HG03196 (cell line): ENCODE measurements around the gene SIPA1L2.

Experiments
- ATAC-seq: cut with Tn5 transposase; IDR thresholded peaks from one replicate; pipeline ENCODE4 v1.9.1; 2021; ENCODE audit not compliant: unreplicated experiment

Gene SIPA1L2

GRCh38 chr1:232644209-232644608, 14.3 kb upstream of the SIPA1L2 start:
- ATAC-seq, result no peak

- no peak for ATAC-seq
Measured at GRCh38 chr1:232643251-232643650, 13.3 kb upstream of the SIPA1L2 start.

GRCh38 chr1:232641507-232641906, 11.6 kb upstream of the SIPA1L2 start:
- no peak for ATAC-seq

GRCh38 chr1:232636799-232637198, 6.9 kb upstream of the SIPA1L2 start:
- no peak for ATAC-seq

GRCh38 chr1:232635778-232636356, 5.9 kb upstream of the SIPA1L2 start:
- no peak for ATAC-seq

- ATAC-seq, result no peak
Measured at GRCh38 chr1:232635279-232635678, 5.3 kb upstream of the SIPA1L2 start.

GRCh38 chr1:232634096-232634495, 4.2 kb upstream of the SIPA1L2 start:
- no peak for ATAC-seq

GRCh38 chr1:232630894-232631195, 912 bp upstream of the SIPA1L2 start:
- ATAC-seq, result no peak

- ATAC-seq, result peak; percentile 44
Measured at GRCh38 chr1:232629250-232630046, 485 bp downstream of the SIPA1L2 start.

- no peak for ATAC-seq
Measured at GRCh38 chr1:232628335-232629249, 1.3 kb downstream of the SIPA1L2 start.

- no peak for ATAC-seq
Measured at GRCh38 chr1:232627645-232628334, 2.1 kb downstream of the SIPA1L2 start.

GRCh38 chr1:232627171-232627570, 2.8 kb downstream of the SIPA1L2 start:
- ATAC-seq, result no peak

- ATAC-seq, result no peak
Measured at GRCh38 chr1:232626452-232626851, 3.5 kb downstream of the SIPA1L2 start.

GRCh38 chr1:232625319-232625868, 4.5 kb downstream of the SIPA1L2 start:
- no peak for ATAC-seq

GRCh38 chr1:232624546-232625281, 5.2 kb downstream of the SIPA1L2 start:
- ATAC-seq, result no peak

- no peak for ATAC-seq
Measured at GRCh38 chr1:232622981-232623380, 7.0 kb downstream of the SIPA1L2 start.

- no peak for ATAC-seq
Measured at GRCh38 chr1:232622378-232622777, 7.6 kb downstream of the SIPA1L2 start.

- no peak for ATAC-seq
Measured at GRCh38 chr1:232621050-232621449, 8.9 kb downstream of the SIPA1L2 start.

GRCh38 chr1:232620356-232620969, 9.5 kb downstream of the SIPA1L2 start:
- no peak for ATAC-seq

GRCh38 chr1:232617237-232617636, 12.7 kb downstream of the SIPA1L2 start:
- no peak for ATAC-seq
